ENCODE measurements around the gene AGAP3.

AGAP3 gene

GRCh38 chr7:151137791-151138152 lies 51.5 kb downstream of the AGAP3 start:
- no peak for DNase-seq

GRCh38 chr7:151138153-151138851 lies 52.0 kb downstream of the AGAP3 start:
- DNase-seq = no peak

- no peak for DNase-seq
These were observed 53.0 kb downstream of the AGAP3 start for GRCh38 chr7:151139071-151139790.

GRCh38 chr7:151139791-151140190 lies 53.5 kb downstream of the AGAP3 start:
- no peak for DNase-seq

GRCh38 chr7:151140826-151141225 lies 54.6 kb downstream of the AGAP3 start:
- no peak for DNase-seq

GRCh38 chr7:151141311-151141854 lies 55.1 kb downstream of the AGAP3 start:
- no peak for DNase-seq

- DNase-seq = no peak
These were observed 55.8 kb downstream of the AGAP3 start for GRCh38 chr7:151141855-151142685.

GRCh38 chr7:151142686-151143040 lies 56.4 kb downstream of the AGAP3 start:
- DNase-seq = no peak

- no peak for DNase-seq
These were observed 57.2 kb downstream of the AGAP3 start for GRCh38 chr7:151143261-151144015.

GRCh38 chr7:151144387-151144786 lies 58.1 kb downstream of the AGAP3 start:
- DNase-seq = no peak

GRCh38 chr7:151146761-151147160 lies 60.5 kb downstream of the AGAP3 start:
- no peak for DNase-seq

GRCh38 chr7:151148319-151149259 lies 62.3 kb downstream of the AGAP3 start:
- no peak for DNase-seq

GRCh38 chr7:151150388-151150787 lies 64.1 kb downstream of the AGAP3 start:
- DNase-seq = no peak

- no peak for DNase-seq
These were observed 66.6 kb downstream of the AGAP3 start for GRCh38 chr7:151152643-151153513.

- DNase-seq = no peak
These were observed 71.5 kb downstream of the AGAP3 start for GRCh38 chr7:151157645-151158329.

- no peak for DNase-seq
These were observed 75.5 kb downstream of the AGAP3 start for GRCh38 chr7:151161757-151162156.

GRCh38 chr7:151166629-151167196 lies 80.4 kb downstream of the AGAP3 start:
- no peak for DNase-seq

- DNase-seq = peak in 1 of 2 donors; percentile 10
These were observed 81.1 kb downstream of the AGAP3 start, which contains the start of gene GBX1 for GRCh38 chr7:151167197-151167961. Gene GBX1, minus strand, starts transcription at chr7:151167694. Its CDS starts 146 bp downstream, at chr7:151167548.
